Uterine smooth muscle cell (primary cell): ENCODE results near the gene AACS. TPM values are rescaled to one million over a fixed set of nuclear protein-coding genes. Genes with fewer than 3 reads are reported as not detected.

Source experiments
- total RNA-seq: library from RNA; depleted of rRNA; stranded (reverse); fragments of >200 nt; gene quantifications from 2 replicates; pipeline ENCODE4 v1.2.3, GENCODE V29; 2014

Gene AACS, protein sequence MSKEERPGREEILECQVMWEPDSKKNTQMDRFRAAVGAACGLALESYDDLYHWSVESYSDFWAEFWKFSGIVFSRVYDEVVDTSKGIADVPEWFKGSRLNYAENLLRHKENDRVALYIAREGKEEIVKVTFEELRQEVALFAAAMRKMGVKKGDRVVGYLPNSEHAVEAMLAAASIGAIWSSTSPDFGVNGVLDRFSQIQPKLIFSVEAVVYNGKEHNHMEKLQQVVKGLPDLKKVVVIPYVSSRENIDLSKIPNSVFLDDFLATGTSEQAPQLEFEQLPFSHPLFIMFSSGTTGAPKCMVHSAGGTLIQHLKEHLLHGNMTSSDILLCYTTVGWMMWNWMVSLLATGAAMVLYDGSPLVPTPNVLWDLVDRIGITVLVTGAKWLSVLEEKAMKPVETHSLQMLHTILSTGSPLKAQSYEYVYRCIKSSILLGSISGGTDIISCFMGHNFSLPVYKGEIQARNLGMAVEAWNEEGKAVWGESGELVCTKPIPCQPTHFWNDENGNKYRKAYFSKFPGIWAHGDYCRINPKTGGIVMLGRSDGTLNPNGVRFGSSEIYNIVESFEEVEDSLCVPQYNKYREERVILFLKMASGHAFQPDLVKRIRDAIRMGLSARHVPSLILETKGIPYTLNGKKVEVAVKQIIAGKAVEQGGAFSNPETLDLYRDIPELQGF
- total RNA-seq = 41.3 and 67.6 TPM in 2 replicates

GRCh38 chr12:125065021-125065918 lies at the start of gene AACS:
Gene AACS (plus strand): TSS chr12:125065435. CDS start chr12:125065585, 150 bp downstream.

GRCh38 chr12:125185740-125186470 lies 120.7 kb downstream of the AACS start, which contains the start of gene TMEM132B:
Gene TMEM132B (plus strand): TSS chr12:125186386.

Other genes with a start within 250 kb of the AACS start
- 11.1 and 16.4 TPM in 2 replicates for gene SCARB1, start 201.6 kb upstream of the AACS start, total RNA-seq
- 2,072 and 2,735 TPM in 2 replicates for gene UBC, start 150.8 kb upstream of the AACS start, total RNA-seq
- gene DHX37, start 76.3 kb upstream of the AACS start, total RNA-seq = 17.9 and 19.0 TPM in 2 replicates
- 6.7 and 7.4 TPM in 2 replicates for gene BRI3BP, start 71.8 kb upstream of the AACS start, total RNA-seq
- 2.9 and 11.2 TPM in 2 replicates for gene TMEM132B, start 121.0 kb downstream of the AACS start, total RNA-seq